ENCODE results near the gene FNIP1. TPM values are rescaled to one million over a fixed set of nuclear protein-coding genes. Genes with fewer than 3 reads are reported as not detected.

Gene FNIP1
- total and polyA plus RNA-seq, 2 of the 8 experiments (the other 6 are each of a cell fraction or from before 2014, with no cell fraction given): 3.5 to 17.3 TPM

DNA sequence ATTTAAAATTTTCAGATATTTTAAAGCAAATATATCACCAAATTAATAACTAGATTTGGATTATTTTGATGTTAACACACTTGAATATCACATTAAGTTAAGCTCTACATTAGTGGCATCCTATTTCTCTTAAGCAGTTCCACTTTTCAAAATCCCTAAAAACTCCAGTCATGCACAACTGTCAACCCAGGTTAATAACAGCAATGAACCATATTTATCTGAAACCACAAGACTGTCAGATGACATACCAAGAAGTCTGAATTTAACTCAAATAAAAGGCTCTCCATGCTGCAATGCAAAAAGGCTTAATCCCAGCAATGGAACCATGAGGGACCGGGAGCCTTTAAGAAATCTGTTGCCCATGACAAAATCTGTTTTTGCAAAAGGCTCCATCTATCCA is 27.5 kb downstream of the FNIP1 start:
- no peak overlapping the region for H3K56ac ChIP-seq (replicated peaks; ENCODE audit: insufficient read length, low read depth, low read length)
- H2BK5ac ChIP-seq (ENCODE audit: low read depth, low read length): no peak overlapping the region
- FAIRE-seq: no peak
- TF ChIP-seq POLR2AphosphoS5 (IDR thresholded peaks at IDR 0.05; ENCODE audit: low read depth, low read length) (no peak), SP2 (IDR thresholded peaks at IDR 0.05; ENCODE audit: low read length) (no peak), FOSL1 (IDR thresholded peaks at IDR 0.05; ENCODE audit: insufficient read depth, low read depth, low read length) (no peak), CHD2 (IDR thresholded peaks at IDR 0.05; ENCODE audit: low read length) (no peak), HDAC6 (IDR thresholded peaks at IDR 0.05; ENCODE audit: low read depth, low read length) (no peak), GTF2F1 (IDR thresholded peaks at IDR 0.05; ENCODE audit: borderline replicate concordance, low read depth, low read length) (no peak)
- no peak overlapping the region for H4K8ac ChIP-seq (ENCODE audit: extremely low read depth, insufficient read depth, low read length)
- no peak for DNase-seq (ENCODE audit: low read depth in 1 of 2, low spot score in 2 of 2)
- no peak overlapping the region for H4K91ac ChIP-seq (replicated peaks; ENCODE audit: insufficient read length, low read length)
- H2BK20ac ChIP-seq (ENCODE audit: low read length): no peak overlapping the region
- H3K18ac ChIP-seq (ENCODE audit: extremely low read depth, low read length): no peak overlapping the region
- H3K9ac ChIP-seq (replicated peaks in 1 of 4; ENCODE audit: extremely low read depth in 1 of 4, low read depth in 3 of 4, low read length in 3 of 4): no peak overlapping the region
- no peak overlapping the region for H2AFZ ChIP-seq (ENCODE audit: low read length)
- H3K4me3 ChIP-seq (ENCODE audit: extremely low read depth in 1 of 4, insufficient read depth in 2 of 4, low read depth in 3 of 4, low read length in 4 of 4): no peak overlapping the region
- POLR2A ChIA-PET (ENCODE audit: partially characterized antibody): no interaction called here
- H3K4me1 ChIP-seq (replicated peaks in 1 of 4; ENCODE audit: control insufficient read depth in 3 of 4, insufficient read depth in 4 of 4, low read length in 3 of 4): no peaks in the 10 kb centered on the region
- H3K23ac ChIP-seq (ENCODE audit: insufficient read length): no peak overlapping the region
- no peaks in the 10 kb centered on the region for H3K27me3 ChIP-seq (replicated peaks in 1 of 4; ENCODE audit: control insufficient read depth in 3 of 4, extremely low read depth in 1 of 4, insufficient read depth in 3 of 4, low read length in 3 of 4)
- no peak overlapping the region for H2AK5ac ChIP-seq (ENCODE audit: low read depth, low read length)
- no peaks in the 10 kb centered on the region; the same call in none of the 2 replicates for H3K79me1 ChIP-seq (ENCODE audit: low read depth, low read length)
- no peaks in the 10 kb centered on the region for H3K9me3 ChIP-seq (ENCODE audit: insufficient read depth in 2 of 2, low read depth in 1 of 2, low read length in 1 of 2)
- WGBS, 2 experiments (ENCODE audit: extremely low coverage in 1 of 2, insufficient coverage in 1 of 2, insufficient read length in 1 of 2, insufficient replicate concordance in 2 of 2, low coverage in 1 of 2, low lambda C conversion rate in 2 of 2, missing lambda C conversion rate in 1 of 2): 90% methylated on average over 1 of the region's 1 CpG; no CpG with 5 or more reads in 1 of the 2 experiments
- CTCF ChIA-PET (ENCODE audit: partially characterized antibody): interaction anchor here (0.5 kb wide), 1 partner anchor 640 kb away, joined by 3 read pairs; no protein-coding TSS in a partner anchor
- no peaks in the 10 kb centered on the region for H3K36me3 ChIP-seq (ENCODE audit: control insufficient read depth in 2 of 4, insufficient read depth in 4 of 4, low read length in 3 of 4)
- H4K5ac ChIP-seq (ENCODE audit: insufficient read length, low read depth, low read length): no peak overlapping the region
- H3K14ac ChIP-seq (ENCODE audit: insufficient read length): no peak overlapping the region
- H2BK15ac ChIP-seq (ENCODE audit: low read length): no peak overlapping the region
- H3K4me2 ChIP-seq (ENCODE audit: insufficient read depth in 1 of 2, low read depth in 2 of 2, low read length in 2 of 2): no peak overlapping the region
- H3K23me2 ChIP-seq (ENCODE audit: low read depth, low read length): no peaks in the 10 kb centered on the region
- peaks cover 0 to 85% of the 10 kb centered on the region in 2 experiments; a peak in 3 of 4 replicates for H3K79me2 ChIP-seq (ENCODE audit: control insufficient read depth in 1 of 2, insufficient read depth in 2 of 2, low read length in 2 of 2)
- H4K20me1 ChIP-seq (replicated peaks in 1 of 2; ENCODE audit: control insufficient read depth in 1 of 2, insufficient read depth in 2 of 2, low read length in 2 of 2): peaks cover 4 to 5% of the 10 kb centered on the region in 2 experiments
- H2BK120ac ChIP-seq (replicated peaks; ENCODE audit: low read depth, low read length): no peak overlapping the region
- H2BK12ac ChIP-seq (ENCODE audit: low read depth, low read length): no peak overlapping the region
- no peak overlapping the region for H3K27ac ChIP-seq (ENCODE audit: low read depth, low read length)
- H3K4ac ChIP-seq (replicated peaks; ENCODE audit: insufficient read length, low read depth, low read length): no peak overlapping the region
